GM23338 (cell line): ENCODE data around the gene HPX. TPM values are rescaled to one million over a fixed set of nuclear protein-coding genes. Genes with fewer than 3 reads are reported as not detected.

Experiments
- ATAC-seq: fragments of 200-7000 bp; cut with Tn5 transposase; 3 replicates; pipeline ENCODE4 v1.9.1; 2020
- DNase-seq: peaks from one replicate; pipeline ENCODE4 v3.0.0-alpha.2; 2015; ENCODE audit warnings: low spot score
- H2AFZ ChIP-seq: fragments of 200-600 bp; sonication (generic); 2 replicates; pipeline ENCODE4 v1.8.0; 2016; ENCODE audit warnings: antibody characterized with exemption, mild to moderate bottlenecking, moderate library complexity
- H3F3A ChIP-seq: fragments of 200-600 bp; sonication (generic); replicated peaks from 2 replicates; pipeline ENCODE4 v1.8.0; 2017; ENCODE audit warnings: antibody characterized with exemption, mixed run types, low read depth
- H3K27ac ChIP-seq: fragments of 200-600 bp; sonication (generic); 2 replicates; pipeline ENCODE4 v1.6.1; 2016; ENCODE audit warnings: low read depth
- H3K27me3 ChIP-seq: fragments of 200-600 bp; sonication (generic); 2 replicates; pipeline ENCODE4 v1.8.0; 2016; ENCODE audit warnings: mild to moderate bottlenecking, mixed run types, moderate library complexity; ENCODE audit not compliant: insufficient read depth
- H3K36me3 ChIP-seq: fragments of 200-600 bp; sonication (generic); 2 replicates; pipeline ENCODE4 v1.8.0; 2016; ENCODE audit warnings: mild to moderate bottlenecking; ENCODE audit not compliant: insufficient read depth
- H3K4me1 ChIP-seq: fragments of 200-600 bp; sonication (generic); 2 replicates; pipeline ENCODE4 v1.8.0; 2016; ENCODE audit warnings: mild to moderate bottlenecking, moderate library complexity; ENCODE audit not compliant: insufficient read depth
- H3K4me2 ChIP-seq: fragments of 200-600 bp; sonication (generic); 2 replicates; pipeline ENCODE4 v1.7.1; 2017; ENCODE audit warnings: mixed run types
- H3K4me3 ChIP-seq: fragments of 200-600 bp; sonication (generic); 2 replicates; pipeline ENCODE4 v1.6.1; 2016; ENCODE audit warnings: mixed run types
- H3K79me2 ChIP-seq: fragments of 200-600 bp; sonication (generic); replicated peaks from 2 replicates; pipeline ENCODE4 v1.8.0; 2017; ENCODE audit warnings: mild to moderate bottlenecking; ENCODE audit not compliant: insufficient read depth
- H3K9me2 ChIP-seq: fragments of 200-600 bp; sonication (generic); 2 replicates; pipeline ENCODE4 v1.8.0; 2017; ENCODE audit not compliant: insufficient read depth
- H4K20me1 ChIP-seq: fragments of 200-600 bp; sonication (generic); replicated peaks from 2 replicates; pipeline ENCODE4 v1.8.0; 2017; ENCODE audit warnings: mild to moderate bottlenecking; ENCODE audit not compliant: insufficient read depth
- H3K27ac Mint-ChIP-seq: 2 replicates; pipeline ENCODE4 v1.8.0; 2020; ENCODE audit warnings: inconsistent platforms, mild to moderate bottlenecking, moderate library complexity, mixed read lengths
- H3K27me3 Mint-ChIP-seq: 3 replicates; pipeline ENCODE4 v1.8.0; 2022; ENCODE audit warnings: low read depth, mild to moderate bottlenecking, moderate library complexity, mixed read lengths, inconsistent platforms; ENCODE audit not compliant: insufficient read depth, poor library complexity
- H3K36me3 Mint-ChIP-seq: 3 replicates; pipeline ENCODE4 v1.8.0; 2021; ENCODE audit warnings: low read depth, mild to moderate bottlenecking, inconsistent platforms, moderate library complexity, mixed read lengths
- H3K4me1 Mint-ChIP-seq: 3 replicates; pipeline ENCODE4 v1.8.0; 2020; ENCODE audit warnings: mild to moderate bottlenecking, inconsistent platforms, mixed read lengths
- H3K4me3 Mint-ChIP-seq: 3 replicates; pipeline ENCODE4 v1.8.0; 2021; ENCODE audit warnings: moderate library complexity, mild to moderate bottlenecking, inconsistent platforms, mixed read lengths
- H3K9me3 Mint-ChIP-seq: 3 replicates; pipeline ENCODE4 v1.8.0; 2020; ENCODE audit warnings: moderate library complexity, mild to moderate bottlenecking, inconsistent platforms, mixed read lengths
- CREB1 ChIP-seq: fragments of 250-450 bp; sonication (Bioruptor Pico); IDR thresholded peaks from 2 replicates; pipeline ENCODE4 v1.5.0; 2020; ENCODE audit warnings: low read depth, mild to moderate bottlenecking, moderate library complexity
- EZH2 ChIP-seq: fragments of 200-600 bp; sonication (generic); IDR thresholded peaks from one replicate; pipeline ENCODE4 v1.8.0; 2017; ENCODE audit warnings: antibody characterized with exemption, mild to moderate bottlenecking, low read depth; ENCODE audit not compliant: unreplicated experiment
- EZH2phosphoT487 ChIP-seq: fragments of 200-600 bp; sonication (generic); IDR thresholded peaks from one replicate; pipeline ENCODE4 v1.8.1; 2018; ENCODE audit warnings: antibody characterized with exemption; ENCODE audit not compliant: unreplicated experiment
- JUNB ChIP-seq: IDR thresholded peaks from one replicate; pipeline ENCODE4 v1.6.1; 2016; ENCODE audit warnings: antibody characterized with exemption; ENCODE audit not compliant: unreplicated experiment
- NANOG ChIP-seq: IDR thresholded peaks from 2 replicates; pipeline ENCODE4 v1.6.1; 2016; ENCODE audit warnings: antibody characterized with exemption, borderline replicate concordance
- POLR2AphosphoS5 ChIP-seq: IDR thresholded peaks from 2 replicates; pipeline ENCODE4 v1.6.1; 2016; ENCODE audit warnings: antibody characterized with exemption, low read depth
- STAT1 ChIP-seq: IDR thresholded peaks from one replicate; pipeline ENCODE4 v1.6.1; 2016; ENCODE audit warnings: antibody characterized with exemption; ENCODE audit not compliant: unreplicated experiment
- ZNF114 ChIP-seq: fragments of 250-450 bp; sonication (Bioruptor Pico); IDR thresholded peaks from 2 replicates; pipeline ENCODE4 v1.5.0; 2020; ENCODE audit warnings: mild to moderate bottlenecking, moderate library complexity
- ZNF331 ChIP-seq: fragments of 250-450 bp; sonication (Bioruptor Pico); IDR thresholded peaks from 2 replicates; pipeline ENCODE4 v1.5.0; 2020; ENCODE audit warnings: low read depth, mild to moderate bottlenecking, moderate library complexity
- polyA plus RNA-seq: library from polyadenylated mRNA; unstranded; fragments of >200 nt; fragmentation: Nextera tagmentation; extraction: Ambion mirVana; gene quantifications from 2 replicates; pipeline ENCODE4 v1.2.1, GENCODE V29; 2016
- total RNA-seq: library from RNA; depleted of rRNA; stranded (reverse); fragments of >200 nt; shearing (Covaris generic); gene quantifications from 2 replicates; pipeline ENCODE4 v1.2.3, GENCODE V29; 2014
- TF ChIP-seq, protein P1 (sequence below): IDR thresholded peaks from 2 replicates; pipeline ENCODE4 v1.6.1; 2016; ENCODE audit warnings: antibody characterized with exemption
- TF ChIP-seq, protein P2 (sequence below): fragments of 250-450 bp; sonication (Bioruptor Pico); IDR thresholded peaks from 2 replicates; pipeline ENCODE4 v1.5.0; 2020; ENCODE audit warnings: mild to moderate bottlenecking, moderate library complexity
- TF ChIP-seq, protein P3 (sequence below): IDR thresholded peaks from one replicate; pipeline ENCODE4 v1.6.1; 2018; ENCODE audit warnings: antibody characterized with exemption; ENCODE audit not compliant: unreplicated experiment
- TF ChIP-seq, protein P4 (sequence below), 2 experiments: fragments of 200-600 bp in 1 of 2; sonication (generic) in 1 of 2; conservative IDR thresholded peaks; 2 replicates each; pipeline versions ENCODE4 v1.5.1 to v1.6.1; 2016 to 2017; ENCODE audit warnings: antibody characterized with exemption in 2 of 2, low read depth in 2 of 2, mild to moderate bottlenecking in 2 of 2, moderate library complexity in 1 of 2

The HPX gene
- total and polyA plus RNA-seq, 2 experiments from 2014 or later, result 0.47 to 0.63 TPM

- Mint-ChIP-seq H3K27me3 (no peaks in the 10 kb centered on the region), H3K27ac (no peak overlapping the region), H3K9me3 (no peaks in the 10 kb centered on the region), H3K4me1 (no peaks in the 10 kb centered on the region), H3K4me3 (no peak overlapping the region), H3K36me3 (no peaks in the 10 kb centered on the region)
- Histone ChIP-seq H3K4me1 (no peaks in the 10 kb centered on the region), H3K4me3 (no peak overlapping the region), H3K79me2 (no peaks in the 10 kb centered on the region), H3K36me3 (0 out of 2 replicates have a peak, but pooled peaks cover 3% of the 10 kb centered on the region), H3K4me2 (no peak overlapping the region), H3F3A (no peaks in the 10 kb centered on the region), H3K9me2 (no peaks in the 10 kb centered on the region), H2AFZ (no peak overlapping the region), H3K27me3 (no peaks in the 10 kb centered on the region), H3K27ac (no peak overlapping the region), H4K20me1 (no peaks in the 10 kb centered on the region)
- no peak for ATAC-seq
- TF ChIP-seq ZNF114 (CRISPR knock-in tag) (no peak), NANOG (no peak), POLR2AphosphoS5 (no peak), STAT1 (no peak), EZH2 (no peak), EZH2phosphoT487 (no peak), CREB1 (CRISPR knock-in tag) (no peak), JUNB (no peak), ZNF331 (CRISPR knock-in tag) (no peak)
- TF ChIP-seq, protein P1, sequence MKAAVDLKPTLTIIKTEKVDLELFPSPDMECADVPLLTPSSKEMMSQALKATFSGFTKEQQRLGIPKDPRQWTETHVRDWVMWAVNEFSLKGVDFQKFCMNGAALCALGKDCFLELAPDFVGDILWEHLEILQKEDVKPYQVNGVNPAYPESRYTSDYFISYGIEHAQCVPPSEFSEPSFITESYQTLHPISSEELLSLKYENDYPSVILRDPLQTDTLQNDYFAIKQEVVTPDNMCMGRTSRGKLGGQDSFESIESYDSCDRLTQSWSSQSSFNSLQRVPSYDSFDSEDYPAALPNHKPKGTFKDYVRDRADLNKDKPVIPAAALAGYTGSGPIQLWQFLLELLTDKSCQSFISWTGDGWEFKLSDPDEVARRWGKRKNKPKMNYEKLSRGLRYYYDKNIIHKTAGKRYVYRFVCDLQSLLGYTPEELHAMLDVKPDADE, result no peak
- TF ChIP-seq, protein P2, sequence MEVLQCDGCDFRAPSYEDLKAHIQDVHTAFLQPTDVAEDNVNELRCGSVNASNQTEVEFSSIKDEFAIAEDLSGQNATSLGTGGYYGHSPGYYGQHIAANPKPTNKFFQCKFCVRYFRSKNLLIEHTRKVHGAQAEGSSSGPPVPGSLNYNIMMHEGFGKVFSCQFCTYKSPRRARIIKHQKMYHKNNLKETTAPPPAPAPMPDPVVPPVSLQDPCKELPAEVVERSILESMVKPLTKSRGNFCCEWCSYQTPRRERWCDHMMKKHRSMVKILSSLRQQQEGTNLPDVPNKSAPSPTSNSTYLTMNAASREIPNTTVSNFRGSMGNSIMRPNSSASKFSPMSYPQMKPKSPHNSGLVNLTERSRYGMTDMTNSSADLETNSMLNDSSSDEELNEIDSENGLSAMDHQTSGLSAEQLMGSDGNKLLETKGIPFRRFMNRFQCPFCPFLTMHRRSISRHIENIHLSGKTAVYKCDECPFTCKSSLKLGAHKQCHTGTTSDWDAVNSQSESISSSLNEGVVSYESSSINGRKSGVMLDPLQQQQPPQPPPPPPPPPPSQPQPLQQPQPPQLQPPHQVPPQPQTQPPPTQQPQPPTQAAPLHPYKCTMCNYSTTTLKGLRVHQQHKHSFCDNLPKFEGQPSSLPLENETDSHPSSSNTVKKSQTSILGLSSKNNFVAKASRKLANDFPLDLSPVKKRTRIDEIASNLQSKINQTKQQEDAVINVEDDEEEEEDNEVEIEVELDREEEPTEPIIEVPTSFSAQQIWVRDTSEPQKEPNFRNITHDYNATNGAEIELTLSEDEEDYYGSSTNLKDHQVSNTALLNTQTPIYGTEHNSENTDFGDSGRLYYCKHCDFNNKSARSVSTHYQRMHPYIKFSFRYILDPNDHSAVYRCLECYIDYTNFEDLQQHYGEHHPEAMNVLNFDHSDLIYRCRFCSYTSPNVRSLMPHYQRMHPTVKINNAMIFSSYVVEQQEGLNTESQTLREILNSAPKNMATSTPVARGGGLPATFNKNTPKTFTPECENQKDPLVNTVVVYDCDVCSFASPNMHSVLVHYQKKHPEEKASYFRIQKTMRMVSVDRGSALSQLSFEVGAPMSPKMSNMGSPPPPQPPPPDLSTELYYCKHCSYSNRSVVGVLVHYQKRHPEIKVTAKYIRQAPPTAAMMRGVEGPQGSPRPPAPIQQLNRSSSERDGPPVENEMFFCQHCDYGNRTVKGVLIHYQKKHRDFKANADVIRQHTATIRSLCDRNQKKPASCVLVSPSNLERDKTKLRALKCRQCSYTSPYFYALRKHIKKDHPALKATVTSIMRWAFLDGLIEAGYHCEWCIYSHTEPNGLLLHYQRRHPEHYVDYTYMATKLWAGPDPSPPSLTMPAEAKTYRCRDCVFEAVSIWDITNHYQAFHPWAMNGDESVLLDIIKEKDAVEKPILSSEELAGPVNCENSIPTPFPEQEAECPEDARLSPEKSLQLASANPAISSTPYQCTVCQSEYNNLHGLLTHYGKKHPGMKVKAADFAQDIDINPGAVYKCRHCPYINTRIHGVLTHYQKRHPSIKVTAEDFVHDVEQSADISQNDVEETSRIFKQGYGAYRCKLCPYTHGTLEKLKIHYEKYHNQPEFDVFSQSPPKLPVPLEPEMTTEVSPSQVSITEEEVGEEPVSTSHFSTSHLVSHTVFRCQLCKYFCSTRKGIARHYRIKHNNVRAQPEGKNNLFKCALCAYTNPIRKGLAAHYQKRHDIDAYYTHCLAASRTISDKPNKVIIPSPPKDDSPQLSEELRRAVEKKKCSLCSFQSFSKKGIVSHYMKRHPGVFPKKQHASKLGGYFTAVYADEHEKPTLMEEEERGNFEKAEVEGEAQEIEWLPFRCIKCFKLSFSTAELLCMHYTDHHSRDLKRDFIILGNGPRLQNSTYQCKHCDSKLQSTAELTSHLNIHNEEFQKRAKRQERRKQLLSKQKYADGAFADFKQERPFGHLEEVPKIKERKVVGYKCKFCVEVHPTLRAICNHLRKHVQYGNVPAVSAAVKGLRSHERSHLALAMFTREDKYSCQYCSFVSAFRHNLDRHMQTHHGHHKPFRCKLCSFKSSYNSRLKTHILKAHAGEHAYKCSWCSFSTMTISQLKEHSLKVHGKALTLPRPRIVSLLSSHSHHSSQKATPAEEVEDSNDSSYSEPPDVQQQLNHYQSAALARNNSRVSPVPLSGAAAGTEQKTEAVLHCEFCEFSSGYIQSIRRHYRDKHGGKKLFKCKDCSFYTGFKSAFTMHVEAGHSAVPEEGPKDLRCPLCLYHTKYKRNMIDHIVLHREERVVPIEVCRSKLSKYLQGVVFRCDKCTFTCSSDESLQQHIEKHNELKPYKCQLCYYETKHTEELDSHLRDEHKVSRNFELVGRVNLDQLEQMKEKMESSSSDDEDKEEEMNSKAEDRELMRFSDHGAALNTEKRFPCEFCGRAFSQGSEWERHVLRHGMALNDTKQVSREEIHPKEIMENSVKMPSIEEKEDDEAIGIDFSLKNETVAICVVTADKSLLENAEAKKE (CRISPR knock-in tag), result no peak
- TF ChIP-seq, protein P3, sequence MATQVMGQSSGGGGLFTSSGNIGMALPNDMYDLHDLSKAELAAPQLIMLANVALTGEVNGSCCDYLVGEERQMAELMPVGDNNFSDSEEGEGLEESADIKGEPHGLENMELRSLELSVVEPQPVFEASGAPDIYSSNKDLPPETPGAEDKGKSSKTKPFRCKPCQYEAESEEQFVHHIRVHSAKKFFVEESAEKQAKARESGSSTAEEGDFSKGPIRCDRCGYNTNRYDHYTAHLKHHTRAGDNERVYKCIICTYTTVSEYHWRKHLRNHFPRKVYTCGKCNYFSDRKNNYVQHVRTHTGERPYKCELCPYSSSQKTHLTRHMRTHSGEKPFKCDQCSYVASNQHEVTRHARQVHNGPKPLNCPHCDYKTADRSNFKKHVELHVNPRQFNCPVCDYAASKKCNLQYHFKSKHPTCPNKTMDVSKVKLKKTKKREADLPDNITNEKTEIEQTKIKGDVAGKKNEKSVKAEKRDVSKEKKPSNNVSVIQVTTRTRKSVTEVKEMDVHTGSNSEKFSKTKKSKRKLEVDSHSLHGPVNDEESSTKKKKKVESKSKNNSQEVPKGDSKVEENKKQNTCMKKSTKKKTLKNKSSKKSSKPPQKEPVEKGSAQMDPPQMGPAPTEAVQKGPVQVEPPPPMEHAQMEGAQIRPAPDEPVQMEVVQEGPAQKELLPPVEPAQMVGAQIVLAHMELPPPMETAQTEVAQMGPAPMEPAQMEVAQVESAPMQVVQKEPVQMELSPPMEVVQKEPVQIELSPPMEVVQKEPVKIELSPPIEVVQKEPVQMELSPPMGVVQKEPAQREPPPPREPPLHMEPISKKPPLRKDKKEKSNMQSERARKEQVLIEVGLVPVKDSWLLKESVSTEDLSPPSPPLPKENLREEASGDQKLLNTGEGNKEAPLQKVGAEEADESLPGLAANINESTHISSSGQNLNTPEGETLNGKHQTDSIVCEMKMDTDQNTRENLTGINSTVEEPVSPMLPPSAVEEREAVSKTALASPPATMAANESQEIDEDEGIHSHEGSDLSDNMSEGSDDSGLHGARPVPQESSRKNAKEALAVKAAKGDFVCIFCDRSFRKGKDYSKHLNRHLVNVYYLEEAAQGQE, result no peak
- TF ChIP-seq, protein P4, sequence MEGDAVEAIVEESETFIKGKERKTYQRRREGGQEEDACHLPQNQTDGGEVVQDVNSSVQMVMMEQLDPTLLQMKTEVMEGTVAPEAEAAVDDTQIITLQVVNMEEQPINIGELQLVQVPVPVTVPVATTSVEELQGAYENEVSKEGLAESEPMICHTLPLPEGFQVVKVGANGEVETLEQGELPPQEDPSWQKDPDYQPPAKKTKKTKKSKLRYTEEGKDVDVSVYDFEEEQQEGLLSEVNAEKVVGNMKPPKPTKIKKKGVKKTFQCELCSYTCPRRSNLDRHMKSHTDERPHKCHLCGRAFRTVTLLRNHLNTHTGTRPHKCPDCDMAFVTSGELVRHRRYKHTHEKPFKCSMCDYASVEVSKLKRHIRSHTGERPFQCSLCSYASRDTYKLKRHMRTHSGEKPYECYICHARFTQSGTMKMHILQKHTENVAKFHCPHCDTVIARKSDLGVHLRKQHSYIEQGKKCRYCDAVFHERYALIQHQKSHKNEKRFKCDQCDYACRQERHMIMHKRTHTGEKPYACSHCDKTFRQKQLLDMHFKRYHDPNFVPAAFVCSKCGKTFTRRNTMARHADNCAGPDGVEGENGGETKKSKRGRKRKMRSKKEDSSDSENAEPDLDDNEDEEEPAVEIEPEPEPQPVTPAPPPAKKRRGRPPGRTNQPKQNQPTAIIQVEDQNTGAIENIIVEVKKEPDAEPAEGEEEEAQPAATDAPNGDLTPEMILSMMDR (conservative IDR thresholded peaks at IDR 0.05; ENCODE audit: low read depth in 2 of 2), result no peak
- DNase-seq, result no peak
Observed at GRCh38 chr11:6453152-6453551, 12.4 kb upstream of the HPX start.
